Fibroblast of skin of back (primary cell): ENCODE results near the gene DHDH.
"Not testable (repeated sequence)": the region's sequence is repeated elsewhere in the genome, so short reads cannot be mapped to it uniquely, and the experiment has no call there.

Source experiments
- DNase-seq: peaks from one replicate; pipeline ENCODE4 v3.0.0-alpha.2; 2013

The DHDH gene

DNA sequence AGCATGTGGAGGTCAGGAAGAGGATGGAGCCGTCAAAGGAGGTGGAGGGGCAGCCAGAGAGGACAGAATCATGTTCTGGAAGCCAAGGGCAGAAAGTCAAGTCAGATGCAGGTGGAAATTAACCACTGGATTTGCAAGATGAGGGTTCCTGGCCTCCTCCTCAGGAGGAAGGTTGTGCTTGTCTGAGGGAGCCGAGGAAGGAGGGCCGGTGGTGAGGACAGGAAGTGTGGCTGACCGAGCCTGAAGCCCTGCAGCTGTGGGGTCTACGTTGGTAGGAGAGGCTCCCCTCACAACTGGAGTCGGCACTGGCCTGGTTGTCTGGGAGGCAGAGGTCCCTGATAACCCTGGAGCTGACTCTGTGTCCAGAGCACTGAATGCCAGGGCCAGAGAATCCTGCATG is 15.4 kb upstream of the DHDH start:
- DNase-seq, result no peak

DNA sequence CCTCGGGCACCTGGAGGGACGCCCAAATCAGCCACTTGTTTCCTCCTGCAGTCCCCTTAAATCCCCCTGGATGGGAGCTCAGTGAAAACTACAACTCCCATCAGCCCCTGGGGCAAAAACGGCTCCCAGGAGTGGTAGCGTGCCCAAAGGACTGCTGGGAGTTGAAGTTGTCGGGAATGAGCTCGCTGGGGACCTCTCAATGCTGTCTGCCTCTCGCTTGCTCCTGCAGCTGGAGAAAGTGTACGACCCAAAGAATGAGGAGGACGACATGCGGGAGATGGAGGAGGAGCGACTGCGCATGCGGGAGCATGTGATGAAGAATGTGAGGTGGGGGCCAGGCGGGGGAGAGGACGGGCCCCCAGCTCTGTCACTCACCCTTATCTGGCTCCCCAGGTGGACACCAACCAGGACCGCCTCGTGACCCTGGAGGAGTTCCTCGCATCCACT is 14.7 kb upstream of the DHDH start:
- DNase-seq, result peak; percentile 19

DNA sequence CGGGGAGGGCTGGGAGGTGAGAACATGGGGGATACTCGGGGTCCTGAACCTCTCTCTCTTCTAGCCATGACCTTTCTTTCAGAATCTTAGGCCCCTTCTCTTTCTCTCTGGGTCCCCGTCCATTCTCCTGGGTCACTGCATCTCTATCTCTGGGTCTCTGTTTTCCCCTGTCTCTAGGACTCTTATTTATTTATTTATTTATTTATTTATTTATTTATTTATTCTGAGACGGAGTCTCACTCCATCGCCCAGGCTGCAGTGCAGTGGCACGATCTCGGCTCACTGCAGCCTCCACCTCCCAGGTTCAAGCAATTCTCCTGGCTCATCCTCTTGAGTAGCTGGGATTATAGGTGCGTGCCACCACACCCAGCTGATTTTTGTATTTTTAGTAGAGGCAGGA is 14.2 kb upstream of the DHDH start:
- DNase-seq, result not testable (repeated sequence)

DNA sequence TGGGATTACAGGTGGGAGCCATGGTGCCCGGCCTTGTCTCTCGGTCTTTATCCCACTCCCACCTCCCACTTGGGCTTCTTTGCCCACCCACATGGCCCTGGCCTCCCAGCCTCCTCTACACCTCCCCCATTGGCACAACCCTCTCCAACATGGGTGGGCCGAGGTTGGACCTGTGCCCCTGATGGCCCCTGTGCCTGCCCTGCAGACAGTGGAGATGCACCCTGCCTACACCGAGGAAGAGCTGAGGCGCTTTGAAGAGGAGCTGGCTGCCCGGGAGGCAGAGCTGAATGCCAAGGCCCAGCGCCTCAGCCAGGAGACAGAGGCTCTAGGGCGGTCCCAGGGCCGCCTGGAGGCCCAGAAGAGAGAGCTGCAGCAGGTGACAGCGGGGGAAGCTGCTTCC is 12.6 kb upstream of the DHDH start:
- DNase-seq, result no peak

DNA sequence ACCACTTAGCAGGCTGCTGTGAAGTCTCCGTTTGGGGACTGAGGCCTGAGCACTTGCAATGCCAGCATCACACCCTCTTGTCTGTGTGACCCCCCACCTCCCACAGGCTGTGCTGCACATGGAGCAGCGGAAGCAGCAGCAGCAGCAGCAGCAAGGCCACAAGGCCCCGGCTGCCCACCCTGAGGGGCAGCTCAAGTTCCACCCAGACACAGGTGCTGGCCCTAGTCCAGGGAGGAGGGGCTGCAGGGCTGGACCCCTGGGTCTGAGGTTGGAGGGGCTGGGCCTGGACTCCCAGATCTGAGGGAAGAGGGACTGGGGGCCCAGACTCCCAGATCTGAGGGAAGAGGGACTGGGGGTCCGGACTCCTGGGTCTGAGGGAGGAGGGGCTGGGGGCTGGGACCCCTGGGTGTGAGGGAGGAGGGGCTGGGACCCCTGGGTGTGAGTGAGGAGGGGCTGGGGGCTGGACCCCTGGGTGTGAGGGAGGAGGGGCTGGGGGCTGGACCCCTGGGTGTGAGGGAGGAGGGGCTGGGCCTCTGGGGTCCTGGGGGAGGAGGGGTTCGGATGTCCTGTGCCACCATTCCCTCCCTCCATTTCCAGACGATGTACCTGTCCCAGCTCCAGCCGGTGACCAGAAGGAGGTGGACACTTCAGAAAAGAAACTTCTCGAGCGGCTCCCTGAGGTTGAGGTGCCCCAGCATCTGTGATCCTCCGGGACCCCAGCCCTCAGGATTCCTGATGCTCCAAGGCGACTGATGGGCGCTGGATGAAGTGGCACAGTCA is 11.6 kb upstream of the DHDH start:
- no peak for DNase-seq

DNA sequence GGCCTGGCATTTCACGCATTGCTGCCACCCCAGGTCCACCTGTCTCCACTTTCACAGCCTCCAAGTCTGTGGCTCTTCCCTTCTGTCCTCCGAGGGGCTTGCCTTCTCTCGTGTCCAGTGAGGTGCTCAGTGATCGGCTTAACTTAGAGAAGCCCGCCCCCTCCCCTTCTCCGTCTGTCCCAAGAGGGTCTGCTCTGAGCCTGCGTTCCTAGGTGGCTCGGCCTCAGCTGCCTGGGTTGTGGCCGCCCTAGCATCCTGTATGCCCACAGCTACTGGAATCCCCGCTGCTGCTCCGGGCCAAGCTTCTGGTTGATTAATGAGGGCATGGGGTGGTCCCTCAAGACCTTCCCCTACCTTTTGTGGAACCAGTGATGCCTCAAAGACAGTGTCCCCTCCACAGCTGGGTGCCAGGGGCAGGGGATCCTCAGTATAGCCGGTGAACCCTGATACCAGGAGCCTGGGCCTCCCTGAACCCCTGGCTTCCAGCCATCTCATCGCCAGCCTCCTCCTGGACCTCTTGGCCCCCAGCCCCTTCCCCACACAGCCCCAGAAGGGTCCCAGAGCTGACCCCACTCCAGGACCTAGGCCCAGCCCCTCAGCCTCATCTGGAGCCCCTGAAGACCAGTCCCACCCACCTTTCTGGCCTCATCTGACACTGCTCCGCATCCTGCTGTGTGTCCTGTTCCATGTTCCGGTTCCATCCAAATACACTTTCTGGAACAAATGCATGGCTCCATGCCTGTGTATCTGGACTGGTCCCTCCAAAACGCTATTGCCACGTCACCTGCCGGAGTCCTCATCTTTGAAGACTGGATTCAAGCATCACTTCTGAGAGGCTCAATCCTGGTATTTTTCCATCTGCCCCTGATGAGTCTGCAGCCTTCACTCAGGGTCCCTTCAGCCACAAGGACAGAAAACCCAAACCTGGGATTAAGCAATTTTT is 10.7 kb upstream of the DHDH start:
- DNase-seq, result no peak

DNA sequence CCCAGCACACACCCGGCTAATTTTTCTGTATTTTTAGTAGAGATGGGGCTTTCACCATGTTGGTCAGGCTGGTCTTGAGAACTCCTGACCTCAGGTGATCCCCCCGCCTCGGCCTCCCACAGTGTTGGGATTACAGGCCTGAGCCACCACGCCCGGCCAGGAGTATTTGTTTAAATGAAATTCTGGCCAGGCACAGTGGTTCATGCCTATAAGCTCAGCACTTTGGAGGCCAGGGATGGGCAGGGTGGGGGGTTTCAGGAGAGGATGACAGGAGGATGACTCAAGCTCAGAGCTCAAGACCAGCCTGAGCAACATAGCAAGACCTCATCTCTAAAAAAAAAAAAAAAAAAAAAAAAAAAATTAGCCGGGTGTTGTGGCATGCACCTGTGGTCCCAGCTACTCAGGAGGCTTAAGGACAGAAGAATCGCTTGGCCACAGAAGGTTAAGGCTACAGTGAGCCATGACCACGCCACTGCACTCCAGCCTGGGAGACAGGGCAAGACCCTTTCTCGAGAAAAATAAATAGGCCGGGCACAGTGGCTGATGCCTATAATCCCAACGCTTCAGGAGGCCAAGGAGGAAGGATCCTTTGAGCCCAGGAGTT is 8.2 kb upstream of the DHDH start:
- DNase-seq, result peak; percentile 89

DNA sequence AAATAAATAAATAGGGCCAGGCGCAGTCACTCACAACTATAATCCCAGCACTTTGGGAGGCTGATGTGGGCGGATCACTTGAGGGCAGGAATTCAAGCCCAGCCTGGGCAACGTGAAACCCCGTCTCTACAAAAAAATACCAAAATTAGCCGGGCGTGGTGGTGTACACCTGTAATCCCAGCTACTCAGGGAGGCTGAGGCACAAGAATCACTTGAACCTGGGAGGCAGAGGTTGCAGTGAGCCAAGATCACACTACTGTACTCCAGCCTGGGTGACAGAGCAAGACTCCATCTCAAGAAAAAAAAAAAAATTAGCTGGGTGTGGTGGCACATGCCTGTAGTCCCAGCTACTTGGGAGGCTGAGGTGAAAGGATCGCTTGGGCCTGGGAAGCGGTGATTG is 7.6 kb upstream of the DHDH start:
- DNase-seq, result not testable (repeated sequence)

DNA sequence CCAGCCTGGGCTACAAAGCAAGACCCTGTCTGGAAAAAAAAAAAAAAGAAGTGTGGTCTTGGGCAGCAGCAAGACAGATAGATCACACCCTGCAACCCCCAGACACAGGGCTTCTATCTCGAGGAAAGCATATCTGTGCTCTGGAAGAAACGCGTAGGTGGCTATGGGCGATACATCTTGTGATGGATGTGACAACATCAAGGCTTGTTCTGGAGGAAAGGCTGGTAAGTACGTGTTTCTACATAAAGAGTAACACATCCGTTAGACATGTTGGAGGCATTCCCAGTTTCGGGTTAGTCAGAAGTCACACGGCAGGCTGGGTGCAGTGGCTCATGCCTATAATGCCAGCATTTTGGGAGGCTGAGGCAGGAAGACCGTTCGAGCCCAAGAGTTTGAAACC is 6.6 kb upstream of the DHDH start:
- peak; percentile 92 for DNase-seq

DNA sequence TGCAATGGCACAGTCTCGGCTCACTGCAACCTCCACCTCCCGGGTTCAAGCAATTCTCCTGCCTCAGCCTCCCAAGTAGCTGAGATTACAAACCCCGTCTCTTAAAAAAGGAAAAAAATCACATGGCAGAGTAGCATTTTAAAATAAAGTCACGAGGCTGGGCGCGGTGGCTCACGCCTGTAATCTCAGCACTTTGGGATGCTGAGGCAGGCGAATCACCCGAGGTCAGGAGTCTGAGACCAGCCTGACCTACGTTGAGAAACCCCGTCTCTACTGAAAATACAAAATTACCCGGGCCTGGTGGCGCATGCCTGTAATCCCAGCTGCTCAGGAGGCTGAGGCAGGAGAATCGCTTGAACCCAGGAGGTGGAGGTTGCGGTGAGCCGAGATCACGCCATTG is 5.8 kb upstream of the DHDH start:
- DNase-seq, result not testable (repeated sequence)

DNA sequence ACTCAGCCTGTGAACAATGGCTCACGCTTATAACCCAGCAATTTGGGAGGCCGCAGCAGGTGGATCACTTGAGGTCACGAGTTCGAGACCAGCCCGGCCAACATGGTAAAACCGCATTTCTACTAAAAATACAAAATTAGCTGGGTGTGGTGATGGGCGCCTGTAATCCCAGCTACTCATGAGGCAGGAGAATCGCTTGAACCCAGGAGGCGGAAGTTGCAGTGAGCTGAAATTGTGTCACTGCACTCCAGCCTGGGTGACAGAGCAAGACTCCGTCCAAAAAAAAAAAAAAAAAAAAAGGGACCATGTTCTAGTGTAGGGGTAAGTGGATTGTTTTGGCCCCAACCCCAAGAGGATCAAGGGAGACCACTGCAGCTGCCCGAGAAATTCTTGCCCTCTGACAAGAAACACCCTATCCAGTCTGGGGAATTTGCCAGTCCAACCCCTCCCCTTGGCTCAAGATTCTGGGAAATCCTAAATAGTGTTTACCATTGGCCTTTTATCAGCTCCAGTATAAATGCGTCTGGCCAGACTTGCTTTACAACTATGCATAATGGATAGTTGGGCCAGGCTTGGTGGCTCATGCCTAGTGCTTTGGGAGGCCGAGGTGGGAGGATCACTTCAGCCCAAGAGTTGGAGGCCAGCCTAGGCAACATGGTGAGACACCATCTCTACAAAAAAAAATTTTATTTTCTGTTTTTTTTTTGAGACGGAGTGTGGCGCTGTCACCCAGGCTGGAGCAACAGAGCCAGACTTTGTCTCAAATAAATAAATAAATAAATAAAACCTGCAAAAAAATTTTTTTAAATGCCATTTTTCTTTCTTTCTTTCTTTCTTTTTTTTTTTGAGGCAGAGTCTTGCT is 5.1 kb upstream of the DHDH start:
- no peak for DNase-seq

DNA sequence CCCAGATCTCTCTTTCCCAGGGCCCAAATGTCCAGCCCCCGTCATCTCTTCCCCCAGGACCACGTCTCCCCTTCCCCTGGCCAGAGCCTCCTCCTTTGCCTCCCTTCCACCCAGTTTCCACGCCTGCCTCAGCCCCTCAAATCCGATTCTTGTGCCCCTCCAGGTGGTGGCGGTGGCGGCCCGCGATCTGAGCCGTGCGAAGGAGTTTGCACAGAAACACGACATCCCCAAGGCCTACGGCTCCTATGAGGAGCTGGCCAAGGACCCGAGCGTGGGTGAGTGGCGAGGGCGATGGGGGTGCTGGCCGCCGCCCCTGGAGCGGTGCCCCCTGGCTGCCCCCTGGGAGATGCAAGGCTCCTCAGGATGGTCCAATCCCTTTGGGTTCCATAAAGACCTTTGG is 1.3 kb downstream of the DHDH start:
- no peak for DNase-seq

DNA sequence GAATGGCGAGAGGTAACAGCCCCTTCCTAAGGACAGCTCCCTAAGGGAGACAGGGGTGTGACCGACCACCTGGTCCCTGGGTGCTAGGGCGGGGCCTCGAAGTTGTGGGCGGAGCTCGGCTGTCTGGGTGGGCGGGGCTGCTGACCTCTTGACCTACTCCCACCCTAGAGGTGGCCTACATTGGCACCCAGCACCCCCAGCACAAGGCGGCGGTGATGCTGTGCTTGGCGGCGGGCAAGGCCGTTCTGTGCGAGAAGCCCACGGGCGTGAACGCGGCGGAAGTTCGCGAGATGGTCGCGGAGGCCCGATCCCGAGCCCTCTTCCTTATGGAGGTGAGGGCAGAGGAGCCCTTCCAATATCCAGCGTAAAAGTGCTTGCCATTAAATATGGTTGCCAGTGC is 2.4 kb downstream of the DHDH start:
- no peak for DNase-seq

DNA sequence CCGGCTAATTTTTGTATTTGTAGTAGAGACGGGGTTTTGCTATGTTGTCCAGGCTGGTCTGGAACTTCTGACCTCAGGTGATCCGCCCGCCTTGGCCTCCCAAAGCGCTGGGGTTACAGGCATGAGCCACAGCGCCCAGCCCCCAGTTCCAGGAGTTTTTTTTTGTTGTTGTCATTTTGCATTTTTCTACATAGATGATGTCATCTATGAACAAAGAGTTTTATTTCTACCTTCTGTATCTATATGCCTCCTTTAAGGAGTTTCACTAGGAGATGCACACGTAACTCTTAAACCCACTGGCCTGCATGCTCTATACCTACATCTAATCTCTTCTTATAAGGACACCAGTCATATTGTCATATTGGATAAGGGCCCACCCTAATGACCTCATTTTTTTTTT is 4.8 kb downstream of the DHDH start:
- no peak for DNase-seq

DNA sequence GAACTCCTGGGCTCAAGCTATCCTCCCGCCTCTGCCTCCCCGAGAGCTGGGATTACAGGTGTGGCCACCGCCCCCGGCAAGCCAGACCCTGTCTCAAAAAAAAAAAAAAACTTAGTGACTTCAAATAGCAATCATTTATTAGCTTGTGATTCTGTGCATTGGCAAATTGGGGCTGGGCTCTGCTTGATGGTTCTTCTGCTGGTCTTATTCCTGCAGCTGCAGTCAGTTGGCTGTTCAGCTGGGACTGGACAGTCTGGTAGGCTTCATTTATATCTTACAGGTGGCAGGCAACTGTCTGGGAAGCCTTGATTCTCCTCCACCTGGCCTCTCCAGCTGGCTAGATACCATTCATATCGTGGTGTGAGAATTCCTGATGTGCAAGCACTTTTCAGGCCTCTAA is 7.4 kb downstream of the DHDH start:
- DNase-seq, result no peak

DNA sequence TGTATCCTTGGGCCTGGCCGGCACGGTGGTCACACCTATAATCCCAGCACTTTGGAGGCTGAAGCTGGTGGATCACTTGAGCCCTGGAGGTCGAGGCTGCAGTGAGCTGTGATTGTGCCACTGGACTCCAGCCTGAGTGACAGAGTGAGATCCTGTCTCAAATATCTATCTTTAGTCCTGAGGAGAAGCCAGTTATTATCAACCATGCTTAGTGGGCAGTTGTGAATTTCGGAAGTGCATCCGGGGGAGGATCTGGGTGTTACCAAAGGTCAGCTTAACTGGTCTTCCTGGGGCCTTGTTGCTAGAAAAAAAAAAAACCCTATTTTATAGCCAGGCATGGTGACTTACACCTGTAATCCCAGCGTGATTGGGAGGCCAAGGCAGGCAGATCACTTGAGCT is 9.6 kb downstream of the DHDH start:
- DNase-seq, result no peak

DNA sequence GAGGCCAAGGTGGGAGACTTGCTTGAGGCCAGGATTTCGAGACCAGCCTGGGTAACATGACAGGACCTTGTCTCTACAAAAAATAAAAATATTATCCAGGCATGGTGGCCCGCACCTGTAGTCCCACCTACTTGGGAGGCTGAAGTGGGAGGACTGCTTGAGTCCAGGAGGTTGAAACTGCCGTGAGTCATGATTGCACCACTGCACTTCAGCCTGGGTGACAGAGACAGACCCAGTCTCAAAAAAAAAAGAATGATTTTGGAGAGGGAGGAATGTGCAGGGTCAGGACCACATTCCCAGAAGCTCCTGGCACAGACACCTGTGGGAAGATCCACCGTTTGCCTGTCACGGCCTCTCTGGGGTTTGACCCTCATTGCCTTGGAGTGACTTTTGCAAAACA is 11.9 kb downstream of the DHDH start:
- no peak for DNase-seq

DNA sequence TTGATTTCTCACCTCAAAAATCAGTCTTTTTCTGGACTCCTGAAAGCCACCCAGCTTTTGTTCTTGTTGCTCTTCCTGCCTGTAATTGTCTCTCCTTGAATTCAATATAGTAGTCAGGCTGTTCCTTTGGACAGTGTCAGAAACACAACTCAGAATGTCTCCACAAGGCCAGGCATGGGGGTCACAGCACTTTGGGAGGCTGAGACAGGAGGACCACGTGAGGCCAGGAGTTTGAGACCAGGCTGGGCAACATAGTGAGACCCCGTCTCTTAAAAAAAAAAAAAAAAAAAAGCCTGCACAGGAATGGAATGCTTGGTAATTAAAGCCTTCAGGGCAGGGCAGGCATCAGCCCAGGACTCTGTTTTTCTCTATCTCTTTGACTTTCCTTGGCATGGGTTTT is 12.3 kb downstream of the DHDH start:
- no peak for DNase-seq

DNA sequence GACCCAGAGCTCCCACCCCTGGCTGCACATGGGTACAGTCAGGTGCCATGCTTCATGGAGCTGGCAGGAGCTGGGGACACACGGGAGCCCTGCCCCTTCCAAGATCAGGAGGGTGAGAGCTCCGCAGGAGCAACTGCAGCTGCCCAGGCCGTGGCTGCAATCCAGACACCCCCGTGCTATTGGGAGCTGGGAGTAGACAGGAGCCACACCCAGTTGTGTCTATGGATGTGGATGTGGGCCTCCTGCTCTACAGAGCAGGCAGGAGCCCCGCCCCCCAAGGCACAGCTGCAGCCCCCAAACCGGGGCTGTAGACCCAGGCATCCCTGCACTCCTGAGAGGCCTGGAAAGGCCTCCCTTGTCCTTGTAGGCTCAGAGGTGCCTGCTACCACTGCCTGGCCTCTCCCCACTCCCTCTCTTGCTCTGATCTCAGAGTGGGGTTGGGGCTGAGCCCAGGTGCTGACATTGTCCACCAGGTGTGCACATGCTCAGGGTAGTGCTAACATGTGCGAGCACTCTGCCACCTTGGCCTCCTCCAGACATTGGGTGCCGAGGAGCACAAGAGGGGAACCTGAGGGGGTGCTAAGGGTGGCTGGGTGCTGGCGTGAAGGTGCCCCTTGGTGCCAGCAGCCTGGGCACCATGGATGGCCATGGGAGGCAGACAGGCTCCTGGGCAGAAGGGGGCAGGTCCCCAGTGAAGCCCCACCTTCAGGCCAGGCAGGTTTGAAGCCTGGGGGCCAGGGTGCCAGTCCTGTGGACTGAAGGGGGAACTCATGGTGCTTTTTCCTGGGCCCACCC is 13.2 kb downstream of the DHDH start:
- DNase-seq, result no peak

DNA sequence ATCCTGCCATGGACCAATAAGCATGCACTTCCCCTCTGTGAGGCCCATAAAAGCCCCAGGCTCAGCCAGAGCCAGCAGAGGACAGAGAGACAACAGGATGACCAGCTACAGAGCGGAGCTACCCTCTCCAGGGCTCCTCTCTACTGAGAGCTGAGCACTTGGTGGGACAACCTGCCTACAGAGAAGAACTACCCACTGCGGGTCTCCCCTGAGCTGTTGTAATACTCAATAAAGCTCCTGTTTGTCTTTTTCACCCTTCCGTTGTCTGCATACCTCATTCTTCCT is 13.7 kb downstream of the DHDH start:
- DNase-seq, result no peak

DNA sequence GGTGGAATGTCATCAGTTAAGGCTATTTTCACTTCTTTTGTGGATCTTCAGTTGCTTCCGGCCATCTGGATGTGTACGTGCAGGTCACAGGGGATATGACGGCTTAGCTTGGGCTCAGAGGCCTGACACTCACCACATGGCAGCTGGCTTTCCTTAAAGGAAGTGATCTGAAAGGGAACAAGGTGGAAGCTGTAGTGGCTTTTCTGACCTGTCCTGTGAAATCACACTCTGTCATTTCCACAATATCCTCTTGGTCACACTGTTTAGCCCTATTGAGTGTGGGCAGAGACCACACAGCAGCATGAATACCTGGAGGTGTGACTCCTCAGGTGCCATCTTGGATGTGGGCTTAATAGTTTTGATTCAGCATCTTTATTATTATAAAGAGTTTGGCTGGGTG is 16.7 kb downstream of the DHDH start:
- no peak for DNase-seq
